ENCODE measurements around the gene NEK7. TPM values are rescaled to one million over a fixed set of nuclear protein-coding genes. Genes with fewer than 3 reads are reported as not detected.

Gene NEK7
- total RNA-seq, 1 donor from 2014 or later = 73.8 TPM

GRCh38 chr1:198350456-198350855 lies 193.7 kb downstream of the NEK7 start:
- DNase-seq (ENCODE audit: low spot score) = no peak

- DNase-seq (ENCODE audit: low spot score) = no peak
Observed at GRCh38 chr1:198352975-198353695, 196.3 kb downstream of the NEK7 start.

GRCh38 chr1:198357937-198358336 lies 201.1 kb downstream of the NEK7 start:
- no peak for DNase-seq (ENCODE audit: low spot score)

- no peak for DNase-seq (ENCODE audit: low spot score)
Observed at GRCh38 chr1:198359024-198359653, 202.3 kb downstream of the NEK7 start.

- no peak for DNase-seq (ENCODE audit: low spot score)
Observed at GRCh38 chr1:198360208-198360729, 203.5 kb downstream of the NEK7 start.

GRCh38 chr1:198361237-198361767 lies 204.5 kb downstream of the NEK7 start:
- no peak for DNase-seq (ENCODE audit: low spot score)

GRCh38 chr1:198363625-198364151 lies 206.9 kb downstream of the NEK7 start:
- no peak for DNase-seq (ENCODE audit: low spot score)

GRCh38 chr1:198364471-198364870 lies 207.7 kb downstream of the NEK7 start:
- no peak for DNase-seq (ENCODE audit: low spot score)

- no peak for DNase-seq (ENCODE audit: low spot score)
Observed at GRCh38 chr1:198367296-198367695, 210.5 kb downstream of the NEK7 start.

GRCh38 chr1:198370996-198371395 lies 214.2 kb downstream of the NEK7 start:
- no peak for DNase-seq (ENCODE audit: low spot score)

Other genes with a start within 250 kb of the NEK7 start
- gene LHX9, start 239.6 kb upstream of the NEK7 start, total RNA-seq = 0.32 TPM

Measured in mucosa of gallbladder (tissue), 1 donor.